ENCODE measurements around the gene RWDD3. TPM values are rescaled to one million over a fixed set of nuclear protein-coding genes. Genes with fewer than 3 reads are reported as not detected.

Gene RWDD3
- total RNA-seq, 4 donors from 2014 or later, result 5.9 to 16.2 (median 10.8) TPM

DNA sequence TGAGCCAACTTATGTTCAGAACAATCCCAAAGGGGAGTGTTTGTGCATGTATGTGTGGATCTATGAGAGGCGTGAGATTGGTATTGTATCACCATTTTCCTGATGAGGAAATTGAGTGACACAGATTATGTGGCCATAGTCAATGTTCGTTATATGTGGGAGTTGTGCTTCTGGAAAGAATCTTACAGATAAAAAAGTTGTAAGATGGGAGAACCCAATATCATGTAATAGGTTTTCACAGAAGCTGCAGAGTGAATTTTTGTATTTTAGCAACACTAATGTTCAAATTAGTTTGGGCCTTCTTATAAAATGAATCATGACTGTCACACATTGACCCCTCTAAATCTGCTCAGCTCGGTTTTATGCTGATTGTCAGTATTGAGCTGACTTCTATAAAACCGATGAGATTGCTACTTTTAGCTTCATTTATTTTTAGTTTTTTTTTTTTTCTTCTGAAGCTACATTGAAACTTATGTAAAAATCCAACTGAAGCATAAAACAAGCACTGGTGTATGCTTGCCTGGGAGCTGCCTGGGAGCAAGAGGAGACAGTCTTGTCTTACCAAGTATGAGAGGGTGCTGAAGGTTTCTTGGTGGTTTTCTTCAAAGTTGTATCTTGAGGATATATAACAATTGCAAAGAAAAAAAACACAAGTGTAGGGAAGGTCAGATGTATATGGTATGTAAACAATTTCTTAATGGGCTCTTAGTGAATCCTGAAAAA is 4.1 kb downstream of the RWDD3 start:
- H3K4me3 ChIP-seq (ENCODE audit: low read depth, poor library complexity, severe bottlenecking), result no peak overlapping the region
- TF ChIP-seq CTCF (IDR thresholded peaks at IDR 0.05) (no peak), POLR2A (IDR thresholded peaks at IDR 0.05) (no peak)
- DNase-seq (ENCODE audit: low spot score in 2 of 2), result no peak
- WGBS, 2 donors, result 65 to 81% methylated on average over 4 of the region's 4 CpGs
- intact Hi-C loops (cut with DNase I; ENCODE audit: low total_unique reads), result no loop called here

DNA sequence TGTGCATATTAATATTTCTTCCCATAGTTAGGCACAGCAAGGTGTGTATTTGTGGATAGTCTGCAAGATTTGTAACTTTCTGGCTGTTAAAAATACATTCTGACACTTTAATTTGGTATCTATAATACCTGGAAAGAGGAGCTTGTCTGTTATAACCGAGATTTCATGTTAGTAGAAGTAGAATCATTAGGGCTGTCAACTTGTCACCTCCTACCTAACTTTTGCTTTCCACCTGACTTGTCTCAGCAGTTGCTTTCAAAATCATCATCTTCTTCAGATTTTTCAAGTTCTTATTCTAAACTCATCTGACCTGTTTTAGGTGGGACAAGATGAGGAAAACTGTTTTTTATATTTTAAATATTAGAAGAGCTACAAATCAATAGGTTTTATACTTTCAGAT is 11.0 kb downstream of the RWDD3 start:
- intact Hi-C loops (cut with DNase I; ENCODE audit: low total_unique reads), result no loop called here
- 59% methylated on average over 1 of the region's 1 CpG for WGBS, 2 donors
- DNase-seq (ENCODE audit: low spot score in 2 of 2), result no peak

DNA sequence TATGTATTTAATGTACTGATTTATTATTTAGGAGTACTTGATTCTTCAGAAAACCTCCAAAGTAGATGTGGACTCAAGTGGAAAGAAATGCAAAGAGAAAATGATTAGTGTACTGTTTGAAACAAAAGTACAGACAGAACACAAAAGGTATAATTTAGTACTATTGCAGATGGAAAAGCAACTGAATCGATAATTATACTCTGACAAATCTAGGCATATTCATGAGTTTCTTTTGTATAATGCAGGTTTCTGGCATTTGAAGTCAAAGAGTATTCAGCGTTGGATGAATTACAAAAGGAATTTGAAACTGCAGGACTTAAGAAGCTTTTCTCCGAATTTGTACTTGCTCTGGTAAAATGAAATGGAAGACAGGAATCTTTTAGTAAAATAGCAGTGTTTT is 12.5 kb downstream of the RWDD3 start:
- no peak for DNase-seq (ENCODE audit: low spot score in 2 of 2)
- intact Hi-C loops (cut with DNase I; ENCODE audit: low total_unique reads), result no loop called here
- no peak for TF ChIP-seq POLR2A (IDR thresholded peaks at IDR 0.05)
- TF ChIP-seq CTCF (IDR thresholded peaks at IDR 0.05), result no peak
- 86 to 88% methylated on average over 3 of the region's 3 CpGs for WGBS, 2 donors
- no peak overlapping the region for H3K4me3 ChIP-seq (ENCODE audit: low read depth, poor library complexity, severe bottlenecking)

More for the DNA sequence above, 11.0 kb downstream of the RWDD3 start:
- no peak overlapping the region for H3K4me3 ChIP-seq (ENCODE audit: low read depth, poor library complexity, severe bottlenecking)
- TF ChIP-seq POLR2A (IDR thresholded peaks at IDR 0.05), result no peak
- no peak for TF ChIP-seq CTCF (IDR thresholded peaks at IDR 0.05)

DNA sequence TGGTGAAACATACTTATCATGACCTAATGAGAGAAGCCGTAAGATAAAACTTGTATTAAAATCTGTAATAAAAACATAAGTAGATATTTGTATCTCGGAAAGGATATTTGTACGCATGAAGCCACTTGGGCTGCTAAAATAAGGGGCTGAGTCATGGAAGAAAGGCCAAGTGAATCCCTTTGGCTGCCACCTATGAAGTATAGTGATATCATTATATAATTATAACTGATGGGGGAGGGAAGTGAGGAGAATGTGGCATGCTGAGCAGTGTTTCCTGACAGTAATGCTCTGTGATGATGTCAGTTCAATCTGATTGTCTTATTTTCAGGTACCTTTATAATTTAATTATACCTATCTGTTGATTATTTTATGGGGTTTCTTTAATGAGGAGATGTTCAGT is 13.6 kb downstream of the RWDD3 start:
- WGBS, 2 donors, result 93 to 95% methylated on average over 3 of the region's 3 CpGs
- TF ChIP-seq CTCF (IDR thresholded peaks at IDR 0.05) (no peak), POLR2A (IDR thresholded peaks at IDR 0.05) (no peak)
- no peak for DNase-seq (ENCODE audit: low spot score in 2 of 2)
- no peak overlapping the region for H3K4me3 ChIP-seq (ENCODE audit: low read depth, poor library complexity, severe bottlenecking)
- intact Hi-C loops (cut with DNase I; ENCODE audit: low total_unique reads), result no loop called here

DNA sequence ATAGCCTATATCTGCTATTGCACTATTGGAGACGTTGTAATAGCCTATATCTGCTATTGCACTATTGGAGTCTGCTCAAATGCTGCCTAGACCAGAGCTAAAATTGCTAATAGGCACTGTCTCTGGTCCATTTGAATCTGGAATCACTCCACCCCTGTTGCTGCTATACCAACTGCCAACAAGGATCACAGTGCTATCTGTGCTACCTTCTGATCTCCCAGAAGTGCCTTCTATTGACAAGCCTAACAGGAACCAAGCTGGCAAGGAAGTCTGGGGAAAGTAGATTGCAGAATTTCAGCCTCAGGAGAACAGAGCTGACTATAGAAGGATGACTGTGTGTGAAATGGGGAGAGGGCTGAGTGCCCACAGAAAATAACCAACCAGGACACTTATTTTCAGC is 15.9 kb downstream of the RWDD3 start:
- intact Hi-C loops (cut with DNase I; ENCODE audit: low total_unique reads), result no loop called here
- TF ChIP-seq POLR2A (IDR thresholded peaks at IDR 0.05) (no peak), CTCF (IDR thresholded peaks at IDR 0.05) (no peak)
- 46 to 79% methylated on average over 1 of the region's 1 CpG for WGBS, 2 donors
- no peak overlapping the region for H3K4me3 ChIP-seq (ENCODE audit: low read depth, poor library complexity, severe bottlenecking)
- DNase-seq (ENCODE audit: low spot score in 2 of 2), result no peak

DNA sequence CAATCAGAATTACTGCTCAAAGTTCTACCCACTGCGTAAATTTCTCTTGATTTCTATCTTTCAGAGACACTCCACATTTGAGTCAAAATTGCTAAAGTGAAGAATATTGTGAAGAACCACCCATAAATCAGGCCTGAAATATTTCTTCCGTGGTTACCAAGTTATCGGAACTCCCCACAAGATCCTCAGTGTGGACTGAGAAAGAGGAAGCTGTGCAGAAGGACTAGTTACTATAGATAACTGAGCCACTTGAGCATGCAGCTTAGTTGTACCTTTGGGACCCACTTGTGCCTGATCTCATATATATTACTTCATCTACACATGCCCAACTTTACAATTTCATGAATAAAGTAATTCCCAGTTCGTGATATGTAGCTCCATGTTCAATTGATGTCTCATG is 18.4 kb downstream of the RWDD3 start:
- WGBS, 2 donors, result 78 to 86% methylated on average over 4 of the region's 4 CpGs
- no peak overlapping the region for H3K4me3 ChIP-seq (ENCODE audit: low read depth, poor library complexity, severe bottlenecking)
- no peak for DNase-seq (ENCODE audit: low spot score in 2 of 2)
- intact Hi-C loops (cut with DNase I; ENCODE audit: low total_unique reads), result no loop called here
- TF ChIP-seq POLR2A (IDR thresholded peaks at IDR 0.05) (no peak), CTCF (IDR thresholded peaks at IDR 0.05) (no peak)
